ENCODE data around the gene BBS2.
A peak's percentile ranks its signal among the peaks of the same experiment; 100 is the strongest.

The BBS2 gene, protein sequence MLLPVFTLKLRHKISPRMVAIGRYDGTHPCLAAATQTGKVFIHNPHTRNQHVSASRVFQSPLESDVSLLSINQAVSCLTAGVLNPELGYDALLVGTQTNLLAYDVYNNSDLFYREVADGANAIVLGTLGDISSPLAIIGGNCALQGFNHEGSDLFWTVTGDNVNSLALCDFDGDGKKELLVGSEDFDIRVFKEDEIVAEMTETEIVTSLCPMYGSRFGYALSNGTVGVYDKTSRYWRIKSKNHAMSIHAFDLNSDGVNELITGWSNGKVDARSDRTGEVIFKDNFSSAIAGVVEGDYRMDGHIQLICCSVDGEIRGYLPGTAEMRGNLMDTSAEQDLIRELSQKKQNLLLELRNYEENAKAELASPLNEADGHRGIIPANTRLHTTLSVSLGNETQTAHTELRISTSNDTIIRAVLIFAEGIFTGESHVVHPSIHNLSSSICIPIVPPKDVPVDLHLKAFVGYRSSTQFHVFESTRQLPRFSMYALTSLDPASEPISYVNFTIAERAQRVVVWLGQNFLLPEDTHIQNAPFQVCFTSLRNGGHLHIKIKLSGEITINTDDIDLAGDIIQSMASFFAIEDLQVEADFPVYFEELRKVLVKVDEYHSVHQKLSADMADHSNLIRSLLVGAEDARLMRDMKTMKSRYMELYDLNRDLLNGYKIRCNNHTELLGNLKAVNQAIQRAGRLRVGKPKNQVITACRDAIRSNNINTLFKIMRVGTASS

GRCh38 chr16:56519459-56520250 lies at the start of gene BBS2:
Gene BBS2 (minus strand): TSS chr16:56520024. CDS start chr16:56519862, 162 bp downstream.
- Histone ChIP-seq H3K36me3 (ENCODE audit: control insufficient read depth, insufficient read depth, low read length) (no peaks in the 10 kb centered on the region), H3K4me3 (ENCODE audit: low read length) (peak within 1 kb of the TSS; percentile 62), H3K9me3 (ENCODE audit: control insufficient read depth, low read length) (no peaks in the 10 kb centered on the region), H3K27me3 (ENCODE audit: control insufficient read depth, insufficient read depth, low read length) (no peaks in the 10 kb centered on the region), H3K9ac (ENCODE audit: low read length) (peak within 1 kb of the TSS; percentile 72), H3K4me1 (ENCODE audit: control insufficient read depth, insufficient read depth, low read length) (peaks cover 7% of the 10 kb centered on the region)

DNA sequence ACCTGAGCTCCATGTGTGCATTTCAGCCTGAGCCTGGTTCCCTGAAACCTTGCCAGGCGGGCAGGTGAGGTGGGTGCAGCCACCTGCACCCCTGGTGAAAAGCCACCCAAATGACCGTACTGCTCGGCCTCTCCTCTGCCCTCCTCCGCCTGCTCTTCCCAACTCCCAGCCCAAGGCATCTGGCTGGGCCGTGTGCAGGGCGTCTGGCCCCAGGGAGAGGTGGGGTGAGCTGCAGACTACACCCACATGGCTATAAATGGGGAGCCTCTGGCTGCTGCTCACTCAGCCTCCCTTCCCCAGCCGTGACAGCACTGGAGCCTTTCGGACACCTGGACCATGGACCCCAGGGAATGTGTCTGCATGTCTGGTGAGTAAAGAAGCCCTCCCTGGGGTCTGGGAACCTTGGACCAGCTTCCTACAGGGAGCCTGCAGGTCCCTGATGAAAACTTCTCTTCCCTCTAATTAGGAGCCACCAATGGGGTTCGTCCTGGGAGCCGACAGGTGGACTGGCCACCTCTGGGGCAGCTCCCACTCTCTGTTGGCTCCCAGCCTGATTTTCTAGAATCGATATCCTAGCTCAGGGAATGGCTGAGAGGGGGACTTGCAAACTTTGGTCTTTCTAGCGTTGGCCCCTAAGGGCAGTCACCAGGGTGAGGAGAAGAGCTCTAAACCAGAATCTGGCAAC lies 45.1 kb upstream of the BBS2 start, which contains the start of gene MT4:
TSS of gene MT4 (plus strand) at position 281 of the 685 bp plus-strand sequence. CDS start at position 337, 56 bp downstream.
- peaks cover 9% of the 10 kb centered on the region for H3K27me3 ChIP-seq (ENCODE audit: control insufficient read depth, insufficient read depth, low read length)
- H3K36me3 ChIP-seq (ENCODE audit: control insufficient read depth, insufficient read depth, low read length), result no peaks in the 10 kb centered on the region
- H3K9ac ChIP-seq (ENCODE audit: low read length), result no peak within 1 kb of the TSS
- H3K4me1 ChIP-seq (ENCODE audit: control insufficient read depth, insufficient read depth, low read length), result no peaks in the 10 kb centered on the region
- H3K4me3 ChIP-seq (ENCODE audit: low read length), result no peak within 1 kb of the TSS
- H3K9me3 ChIP-seq (ENCODE audit: control insufficient read depth, low read length), result no peaks in the 10 kb centered on the region

DNA sequence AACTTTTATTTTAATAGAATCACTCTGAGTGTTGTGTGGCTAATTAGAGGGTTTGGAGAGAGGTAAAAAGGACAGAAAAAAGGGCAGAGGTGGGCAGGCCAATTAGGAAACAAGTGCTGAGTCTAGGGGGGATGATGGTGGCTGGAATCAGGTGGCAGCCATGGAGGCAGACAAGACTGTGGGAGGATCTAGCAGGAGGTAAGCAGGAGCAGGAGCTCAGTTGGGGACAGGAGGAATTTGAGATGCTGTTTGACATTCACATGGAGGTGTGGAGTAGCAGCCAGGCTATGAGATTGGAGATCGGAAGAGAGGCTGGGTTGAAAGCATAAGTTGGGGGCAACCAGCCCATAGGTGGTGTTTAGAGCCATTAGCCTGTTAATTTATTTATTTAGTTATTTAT lies 41.3 kb upstream of the BBS2 start:
- Histone ChIP-seq H3K4me3 (ENCODE audit: low read length) (no peak overlapping the region), H3K9me3 (ENCODE audit: control insufficient read depth, low read length) (no peaks in the 10 kb centered on the region), H3K36me3 (ENCODE audit: control insufficient read depth, insufficient read depth, low read length) (no peaks in the 10 kb centered on the region), H3K27me3 (ENCODE audit: control insufficient read depth, insufficient read depth, low read length) (no peaks in the 10 kb centered on the region), H3K9ac (ENCODE audit: low read length) (no peak overlapping the region), H3K4me1 (ENCODE audit: control insufficient read depth, insufficient read depth, low read length) (no peaks in the 10 kb centered on the region)

- no peak overlapping the region for H3K4me3 ChIP-seq (ENCODE audit: low read length)
- H3K36me3 ChIP-seq (ENCODE audit: control insufficient read depth, insufficient read depth, low read length), result no peaks in the 10 kb centered on the region
- H3K9me3 ChIP-seq (ENCODE audit: control insufficient read depth, low read length), result no peaks in the 10 kb centered on the region
- no peaks in the 10 kb centered on the region for H3K4me1 ChIP-seq (ENCODE audit: control insufficient read depth, insufficient read depth, low read length)
- no peak overlapping the region for H3K9ac ChIP-seq (ENCODE audit: low read length)
- H3K27me3 ChIP-seq (ENCODE audit: control insufficient read depth, insufficient read depth, low read length), result no peaks in the 10 kb centered on the region
Measured at GRCh38 chr16:56560447-56560846, 40.6 kb upstream of the BBS2 start.

- no peak overlapping the region for H3K4me3 ChIP-seq (ENCODE audit: low read length)
- H3K9me3 ChIP-seq (ENCODE audit: control insufficient read depth, low read length), result no peaks in the 10 kb centered on the region
- no peaks in the 10 kb centered on the region for H3K27me3 ChIP-seq (ENCODE audit: control insufficient read depth, insufficient read depth, low read length)
Measured at GRCh38 chr16:56559109-56559508, 39.3 kb upstream of the BBS2 start.

DNA sequence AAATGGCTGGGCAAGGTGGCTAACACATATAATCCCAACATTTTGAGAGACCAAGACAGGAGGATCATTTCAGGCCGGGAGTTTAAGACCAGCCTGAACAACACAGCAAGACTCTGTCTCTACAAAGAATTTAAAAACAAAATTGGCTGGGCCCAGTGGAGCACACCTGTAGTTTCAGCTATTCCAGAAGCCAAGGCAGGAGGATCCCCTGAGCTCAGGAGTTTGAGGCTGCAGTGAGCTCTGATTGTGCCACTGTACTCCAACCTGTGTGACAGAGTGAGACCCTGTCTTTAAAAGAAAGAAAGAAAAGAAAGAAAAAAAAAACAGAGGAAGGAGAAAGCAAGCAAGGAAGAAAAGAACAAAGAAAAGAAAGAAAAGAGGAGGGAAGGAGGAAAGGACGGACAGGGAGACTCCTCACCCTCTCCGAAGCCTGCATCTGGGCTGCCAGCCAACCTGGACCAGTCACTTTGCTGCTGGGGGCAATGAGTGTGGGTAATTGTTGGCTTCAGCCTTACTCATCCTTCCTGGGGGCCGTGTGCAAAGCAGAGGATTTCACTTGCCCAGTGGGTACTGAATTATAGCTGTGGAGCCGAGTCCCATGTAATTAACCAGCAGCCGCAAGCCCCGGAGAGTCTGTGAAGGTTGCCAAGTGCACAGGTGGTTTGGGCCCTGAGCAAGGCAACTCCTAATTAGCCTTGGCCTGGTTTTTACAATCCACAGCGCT lies 38.4 kb upstream of the BBS2 start:
- Histone ChIP-seq H3K27me3 (ENCODE audit: control insufficient read depth, insufficient read depth, low read length) (no peaks in the 10 kb centered on the region), H3K9ac (ENCODE audit: low read length) (no peak overlapping the region), H3K36me3 (ENCODE audit: control insufficient read depth, insufficient read depth, low read length) (no peaks in the 10 kb centered on the region), H3K4me3 (ENCODE audit: low read length) (no peak overlapping the region), H3K4me1 (ENCODE audit: control insufficient read depth, insufficient read depth, low read length) (no peaks in the 10 kb centered on the region), H3K9me3 (ENCODE audit: control insufficient read depth, low read length) (no peaks in the 10 kb centered on the region)

More at GRCh38 chr16:56559109-56559508, 39.3 kb upstream of the BBS2 start:
- no peaks in the 10 kb centered on the region for H3K4me1 ChIP-seq (ENCODE audit: control insufficient read depth, insufficient read depth, low read length)
- H3K36me3 ChIP-seq (ENCODE audit: control insufficient read depth, insufficient read depth, low read length), result no peaks in the 10 kb centered on the region
- no peak overlapping the region for H3K9ac ChIP-seq (ENCODE audit: low read length)

GRCh38 chr16:56554441-56554840 lies 34.6 kb upstream of the BBS2 start:
- no peak overlapping the region for H3K4me3 ChIP-seq (ENCODE audit: low read length)
- H3K36me3 ChIP-seq (ENCODE audit: control insufficient read depth, insufficient read depth, low read length), result no peaks in the 10 kb centered on the region
- no peaks in the 10 kb centered on the region for H3K9me3 ChIP-seq (ENCODE audit: control insufficient read depth, low read length)
- H3K4me1 ChIP-seq (ENCODE audit: control insufficient read depth, insufficient read depth, low read length), result no peaks in the 10 kb centered on the region
- no peaks in the 10 kb centered on the region for H3K27me3 ChIP-seq (ENCODE audit: control insufficient read depth, insufficient read depth, low read length)
- H3K9ac ChIP-seq (ENCODE audit: low read length), result no peak overlapping the region

- Histone ChIP-seq H3K4me1 (ENCODE audit: control insufficient read depth, insufficient read depth, low read length) (no peaks in the 10 kb centered on the region), H3K9ac (ENCODE audit: low read length) (no peak overlapping the region), H3K27me3 (ENCODE audit: control insufficient read depth, insufficient read depth, low read length) (no peaks in the 10 kb centered on the region)
Measured at GRCh38 chr16:56551796-56552738, 32.2 kb upstream of the BBS2 start.

DNA sequence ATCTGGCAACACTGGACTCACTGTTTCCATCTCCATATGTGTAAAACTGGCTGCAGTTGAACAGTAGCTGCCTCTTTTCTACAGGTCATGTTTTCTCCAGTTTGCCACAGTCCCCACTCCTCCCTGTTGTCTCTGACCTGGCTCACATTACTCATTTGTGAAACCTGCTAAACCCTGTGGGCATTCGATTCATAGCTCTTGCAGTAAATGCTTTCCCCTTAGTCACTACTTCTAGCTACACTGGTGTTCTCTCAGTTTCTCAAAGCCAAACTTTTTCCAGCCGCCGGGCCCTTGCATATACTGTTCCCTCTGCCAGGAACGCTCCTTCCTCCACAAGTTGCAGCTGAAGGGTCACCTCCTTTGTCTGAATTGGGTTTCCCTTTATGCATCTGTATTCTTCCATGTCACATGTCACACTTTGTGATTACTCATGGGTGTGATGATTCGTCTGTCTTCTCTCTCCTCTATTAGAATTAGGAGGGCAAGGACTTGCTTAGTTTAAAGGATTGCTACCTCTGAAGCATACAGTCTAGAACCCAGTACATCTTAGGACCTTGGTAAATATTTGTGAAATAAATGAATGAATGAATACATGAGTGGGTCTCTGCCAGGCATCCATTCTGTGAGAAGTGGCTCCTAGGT lies 30.0 kb upstream of the BBS2 start:
- H3K27me3 ChIP-seq (ENCODE audit: control insufficient read depth, insufficient read depth, low read length), result no peaks in the 10 kb centered on the region
- H3K4me3 ChIP-seq (ENCODE audit: low read length), result no peak overlapping the region
- H3K36me3 ChIP-seq (ENCODE audit: control insufficient read depth, insufficient read depth, low read length), result no peaks in the 10 kb centered on the region
- no peaks in the 10 kb centered on the region for H3K9me3 ChIP-seq (ENCODE audit: control insufficient read depth, low read length)
- H3K9ac ChIP-seq (ENCODE audit: low read length), result no peak overlapping the region
- H3K4me1 ChIP-seq (ENCODE audit: control insufficient read depth, insufficient read depth, low read length), result no peaks in the 10 kb centered on the region

More at GRCh38 chr16:56551796-56552738, 32.2 kb upstream of the BBS2 start:
- H3K4me3 ChIP-seq (ENCODE audit: low read length), result no peak overlapping the region
- H3K36me3 ChIP-seq (ENCODE audit: control insufficient read depth, insufficient read depth, low read length), result no peaks in the 10 kb centered on the region
- H3K9me3 ChIP-seq (ENCODE audit: control insufficient read depth, low read length), result no peaks in the 10 kb centered on the region

- no peaks in the 10 kb centered on the region for H3K27me3 ChIP-seq (ENCODE audit: control insufficient read depth, insufficient read depth, low read length)
- H3K9ac ChIP-seq (ENCODE audit: low read length), result no peak overlapping the region
- H3K36me3 ChIP-seq (ENCODE audit: control insufficient read depth, insufficient read depth, low read length), result no peaks in the 10 kb centered on the region
- H3K4me3 ChIP-seq (ENCODE audit: low read length), result no peak overlapping the region
- no peaks in the 10 kb centered on the region for H3K9me3 ChIP-seq (ENCODE audit: control insufficient read depth, low read length)
- no peaks in the 10 kb centered on the region for H3K4me1 ChIP-seq (ENCODE audit: control insufficient read depth, insufficient read depth, low read length)
Measured at GRCh38 chr16:56549161-56549560, 29.3 kb upstream of the BBS2 start.
